Dedifferentiated amniotic fluid mesenchymal stem cell (primary cell): ENCODE data around the gene HEPHL1.
"Not testable (repeated sequence)": the region's sequence is repeated elsewhere in the genome, so short reads cannot be mapped to it uniquely, and the experiment has no call there.

ENCODE experiments used
- DNase-seq: peaks from one replicate; pipeline ENCODE4 v3.0.0-alpha.2; 2016; ENCODE audit errors: extremely low spot score

HEPHL1 gene

DNA sequence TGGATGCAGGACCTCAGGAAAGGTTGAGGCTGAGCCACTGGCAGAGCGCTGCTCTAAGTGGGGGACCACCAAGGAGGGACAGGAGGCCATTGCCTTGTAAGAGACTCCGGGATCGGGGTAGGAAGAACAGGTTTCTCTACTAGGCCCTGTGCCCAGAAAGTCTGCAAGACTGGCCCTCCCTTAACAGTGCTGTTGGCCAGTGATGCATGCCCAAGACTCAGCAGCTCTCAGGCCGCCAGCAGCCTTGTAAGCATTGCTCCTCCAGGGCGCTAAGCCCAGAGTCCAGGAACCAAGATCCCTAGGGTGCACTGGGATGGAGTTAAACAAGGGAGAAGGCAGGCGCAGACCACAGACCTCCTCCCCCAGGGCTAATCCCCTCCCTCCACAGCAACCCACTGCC, 68.2 kb downstream of the HEPHL1 start:
- DNase-seq: no peak

DNA sequence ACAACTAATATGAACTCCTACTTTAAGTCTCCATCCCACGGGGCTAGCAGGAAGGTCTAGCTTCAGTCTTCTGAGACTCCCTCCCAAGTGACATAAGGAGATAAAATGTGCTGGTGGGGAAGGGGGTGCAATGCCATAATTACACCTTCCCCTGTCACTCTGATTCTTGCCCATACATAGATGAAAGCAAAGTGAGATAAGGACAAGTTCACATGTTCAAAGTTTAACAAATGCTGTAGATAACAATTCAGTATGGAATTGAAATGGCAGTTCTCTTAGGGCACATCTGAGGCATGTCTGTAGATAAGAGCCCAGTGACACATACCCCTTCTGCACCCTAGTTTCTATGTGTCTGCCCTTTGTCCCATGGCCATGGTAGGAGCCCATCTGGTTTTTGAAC, 69.2 kb downstream of the HEPHL1 start:
- no peak for DNase-seq

DNA sequence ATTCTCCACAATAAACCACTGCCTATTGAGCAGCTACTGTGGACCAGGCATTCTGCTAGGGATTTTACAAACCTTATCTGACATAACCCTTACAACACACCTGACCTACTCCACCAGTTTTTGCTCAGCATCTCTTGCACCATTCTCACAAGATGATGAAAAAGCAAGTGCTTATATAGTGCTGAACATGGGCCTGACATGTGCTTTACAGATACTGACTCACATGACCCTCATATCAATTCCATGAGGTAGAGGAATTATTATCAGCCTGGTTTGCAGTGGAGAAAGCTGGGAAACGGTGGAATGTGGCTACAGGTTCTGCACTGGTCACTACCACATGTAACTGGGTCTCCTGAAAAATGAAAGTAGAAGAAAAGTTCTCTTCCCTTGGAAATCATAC, 69.9 kb downstream of the HEPHL1 start:
- DNase-seq: no peak

DNA sequence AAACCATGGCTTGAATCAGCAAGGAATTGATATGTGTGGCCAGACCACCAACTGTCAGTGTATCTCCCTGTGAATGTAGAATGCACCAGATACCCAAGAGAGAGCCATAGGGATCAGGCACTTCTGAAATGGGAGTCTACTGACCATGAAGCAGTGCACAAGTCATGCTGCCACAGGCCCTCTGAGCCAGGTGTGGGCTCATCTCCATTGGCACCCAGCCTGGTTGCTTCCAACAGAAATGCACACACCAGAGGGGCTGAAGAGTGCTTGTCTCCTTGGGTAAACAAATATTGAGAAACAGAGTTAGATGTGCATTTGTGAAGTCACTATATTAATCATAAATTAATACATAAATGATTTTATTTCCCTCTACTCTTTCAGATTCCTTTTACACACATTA, 79.1 kb downstream of the HEPHL1 start:
- DNase-seq: no peak

DNA sequence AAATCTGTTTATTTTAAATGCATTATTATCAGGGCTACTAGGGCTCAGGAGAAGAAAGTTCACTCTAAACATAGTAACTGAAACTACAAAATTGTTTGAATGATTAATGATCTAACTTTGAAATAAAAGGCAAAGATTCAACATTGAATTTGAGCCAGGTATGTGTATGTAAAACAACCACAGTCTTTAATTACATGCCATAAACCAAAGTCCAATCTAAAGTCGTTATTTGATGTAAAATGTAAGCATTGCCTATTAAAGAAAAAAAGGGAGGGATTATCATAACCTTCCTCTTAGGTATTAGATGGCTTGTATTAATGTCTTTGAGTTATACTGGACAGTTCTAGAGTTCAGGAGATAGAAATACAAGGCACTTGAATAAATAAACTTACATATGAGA, 82.3 kb downstream of the HEPHL1 start:
- DNase-seq: no peak

DNA sequence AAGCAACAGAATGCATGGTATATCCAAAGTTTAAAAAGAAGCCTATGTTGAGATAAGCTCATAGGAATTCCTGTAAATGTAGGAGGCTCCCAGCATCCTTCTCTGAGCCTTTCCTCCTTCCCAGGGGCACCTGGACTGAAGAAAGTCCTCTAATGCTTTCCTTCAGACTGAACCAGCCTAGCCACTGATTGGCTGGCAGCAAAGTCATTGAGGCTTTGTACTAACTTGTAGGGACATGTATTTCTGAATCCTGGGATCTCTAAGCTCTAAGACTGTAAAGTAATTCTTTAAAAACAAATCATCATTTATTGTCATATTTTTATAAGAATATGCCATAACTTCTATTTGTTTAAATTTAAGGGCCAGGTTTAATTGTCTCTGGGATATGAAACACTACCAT, 83.6 kb downstream of the HEPHL1 start:
- DNase-seq: no peak

DNA sequence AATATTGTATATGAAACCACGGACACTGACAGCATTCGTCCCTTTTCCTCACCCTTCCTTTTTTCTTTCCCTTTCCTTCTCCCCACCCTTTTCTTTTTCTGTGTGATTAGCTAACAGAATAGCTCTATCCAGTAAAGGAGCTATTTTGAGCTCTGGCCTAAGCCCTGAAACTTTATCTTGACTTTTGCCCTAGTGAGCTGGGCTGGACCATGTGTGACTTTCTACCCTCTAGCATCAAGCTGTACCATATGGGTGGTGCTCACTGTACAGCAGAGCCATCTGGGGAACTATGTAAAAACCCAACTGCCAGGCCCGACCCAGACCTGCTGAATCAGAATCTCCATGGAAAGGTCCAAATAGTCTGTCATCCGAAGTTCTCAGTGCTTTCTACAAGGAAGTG, 85.6 kb downstream of the HEPHL1 start:
- DNase-seq: no peak

DNA sequence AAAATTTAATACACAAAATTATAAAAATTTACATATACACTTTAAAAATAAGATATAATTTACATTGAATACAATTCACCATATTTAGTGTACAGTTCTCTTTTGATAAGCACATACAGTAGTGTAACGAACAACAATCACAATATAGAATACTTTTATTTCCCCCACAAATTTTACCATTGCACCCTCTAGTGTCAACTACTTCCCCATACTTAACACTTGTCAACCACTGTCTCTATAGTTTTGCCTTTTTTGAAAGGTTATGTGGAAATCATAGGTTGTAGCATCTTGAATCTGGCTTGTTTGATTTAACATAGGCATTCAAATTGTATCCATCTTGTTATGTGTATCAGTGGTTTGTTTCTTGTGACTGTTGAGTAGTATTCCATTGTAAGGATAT, 86.2 kb downstream of the HEPHL1 start:
- no peak for DNase-seq

DNA sequence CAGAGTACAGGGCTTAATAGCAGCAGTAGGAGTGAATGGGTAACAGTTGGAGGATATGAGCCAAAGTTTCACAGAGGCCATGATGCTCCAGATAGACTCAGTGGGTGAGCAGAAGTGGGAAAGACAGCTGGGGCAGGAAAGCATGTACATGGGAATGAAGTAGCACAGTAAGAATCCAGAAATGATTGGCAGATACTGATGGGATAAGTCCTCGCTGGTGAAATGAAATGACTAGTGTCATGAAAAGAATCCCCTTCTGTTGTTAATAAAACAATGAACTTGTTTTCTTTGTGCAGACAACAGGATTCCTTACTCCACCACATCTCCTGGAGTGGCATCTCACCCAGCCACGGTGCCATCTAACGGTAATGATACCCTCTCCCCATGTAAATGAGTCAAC, 90.1 kb downstream of the HEPHL1 start:
- DNase-seq: no peak

DNA sequence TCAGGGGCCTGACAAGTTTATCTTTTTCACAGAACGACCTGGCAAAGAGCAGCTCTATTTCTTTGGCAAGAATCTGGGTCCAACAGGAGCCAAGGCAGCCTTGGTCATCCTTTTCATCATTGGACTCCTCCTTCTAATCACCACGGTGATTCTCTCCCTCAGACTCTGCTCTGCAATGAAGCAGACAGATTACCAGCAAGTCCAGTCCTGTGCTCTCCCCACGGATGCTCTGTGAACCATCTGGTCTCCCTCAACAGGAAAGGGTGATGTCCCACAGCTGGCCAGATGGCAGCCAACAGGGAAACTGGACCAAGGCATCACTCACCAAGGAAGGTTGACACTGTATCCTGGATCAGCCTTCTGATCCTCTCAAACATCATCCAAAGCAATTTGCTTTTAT, 90.5 kb downstream of the HEPHL1 start:
- no peak for DNase-seq

DNA sequence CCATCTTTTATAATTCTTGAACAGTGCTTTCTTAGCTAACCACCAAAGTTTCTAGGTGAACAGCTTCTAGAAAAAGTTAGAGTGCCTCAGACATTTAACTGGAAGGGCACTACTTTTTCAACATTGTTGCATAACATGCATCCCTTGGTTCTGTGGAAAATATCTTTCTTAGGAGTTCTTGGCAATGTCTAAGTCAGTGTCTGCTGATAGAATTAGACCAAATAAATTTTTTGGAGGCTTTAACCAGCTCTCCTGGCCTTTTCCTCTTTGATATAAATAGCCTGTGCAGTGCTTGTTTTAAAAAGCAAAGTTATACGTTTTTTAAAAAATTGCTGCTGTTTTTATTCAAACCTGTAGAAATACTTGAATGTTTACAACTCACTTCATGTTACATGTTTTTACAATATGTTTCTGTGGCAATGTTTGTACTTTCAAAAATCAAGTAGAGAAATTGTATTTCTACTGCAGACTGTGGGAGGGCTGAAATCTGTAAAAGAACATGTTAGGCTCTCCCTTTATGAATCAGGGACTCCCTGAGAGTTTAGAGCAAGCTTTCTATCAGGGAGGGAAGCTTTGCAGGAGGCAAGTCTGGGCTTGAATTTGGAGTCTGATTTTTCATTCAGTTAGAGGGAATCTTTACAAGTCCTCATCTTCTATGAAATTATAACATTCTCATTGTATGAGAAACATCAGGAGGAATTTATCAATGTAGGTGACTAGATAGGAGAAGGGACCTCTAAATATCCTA, 91.2 kb downstream of the HEPHL1 start:
- no peak for DNase-seq

DNA sequence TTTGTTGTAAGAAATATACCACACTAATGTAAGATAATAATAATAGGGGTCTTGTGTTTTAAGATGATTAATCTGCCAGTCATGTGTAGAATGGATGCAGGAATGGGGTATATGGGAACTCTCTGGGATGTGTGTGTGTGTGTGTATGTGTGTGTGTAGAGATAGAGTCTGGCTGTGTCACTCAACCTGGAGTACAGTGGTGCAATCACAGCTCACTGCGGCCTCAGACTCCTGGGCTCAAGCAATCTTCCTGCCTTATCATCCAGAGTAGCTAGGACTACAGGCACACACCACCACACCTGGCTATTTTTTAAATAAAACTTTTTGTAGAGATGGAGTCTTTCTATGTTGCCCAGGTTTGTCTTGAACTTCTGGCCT, 96.0 kb downstream of the HEPHL1 start:
- DNase-seq: no peak

DNA sequence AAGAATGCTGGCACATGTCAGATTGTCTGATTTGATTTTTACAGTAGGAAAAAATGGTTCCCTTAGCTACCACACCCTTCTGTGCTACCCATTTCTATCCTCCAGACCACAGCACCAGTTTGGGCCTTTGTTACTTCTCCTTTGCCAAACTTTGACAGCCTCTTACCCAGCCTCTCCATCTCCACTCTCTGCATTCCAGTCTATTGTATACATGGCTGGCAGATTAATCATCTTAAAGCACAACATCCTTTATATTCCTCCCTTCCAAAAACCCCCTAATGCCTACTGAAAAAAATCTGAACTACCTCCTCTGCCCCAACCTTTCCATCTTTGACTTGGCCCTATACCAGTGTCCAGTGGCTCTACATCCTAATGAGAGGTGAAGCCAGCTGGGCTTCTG, 96.7 kb downstream of the HEPHL1 start:
- no peak for DNase-seq

DNA sequence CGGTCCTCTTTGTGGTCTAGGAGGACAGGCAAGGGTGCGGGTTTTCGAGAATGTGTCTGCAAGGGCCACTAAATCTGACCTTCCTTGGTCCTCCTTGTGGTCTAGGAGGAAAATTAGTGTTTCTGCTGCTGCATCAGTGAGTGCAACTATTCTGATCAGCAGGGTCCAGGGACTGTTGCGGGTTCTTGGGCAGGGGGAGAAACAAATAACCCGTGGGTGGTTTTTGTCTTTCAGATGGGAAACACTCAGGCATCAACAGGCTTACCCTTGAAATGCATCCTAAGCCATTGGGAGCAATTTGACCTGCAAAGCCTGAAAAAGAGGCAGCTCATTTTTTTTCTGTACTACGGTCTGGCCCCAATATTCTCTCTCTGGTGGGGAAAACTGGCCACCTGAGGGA, 98.5 kb downstream of the HEPHL1 start:
- DNase-seq: not testable (repeated sequence)

DNA sequence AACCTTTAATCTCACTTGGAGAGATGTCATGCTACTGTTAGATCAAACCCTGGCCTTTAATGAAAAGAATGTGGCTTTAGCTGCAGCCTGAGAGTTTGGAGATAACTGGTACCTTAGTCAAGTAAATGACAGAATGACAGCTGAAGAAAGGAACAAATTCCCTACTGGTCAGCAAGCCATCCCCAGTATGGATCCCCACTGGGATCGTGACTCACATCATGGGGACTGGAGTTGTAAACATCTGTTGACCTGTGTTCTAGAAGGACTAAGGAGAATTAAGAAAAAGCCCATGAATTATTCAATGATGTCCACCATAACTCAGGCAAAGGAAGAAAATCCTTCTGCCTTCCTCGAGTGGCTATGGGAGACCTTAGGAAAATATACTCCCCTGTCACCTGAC, 99.4 kb downstream of the HEPHL1 start:
- not testable (repeated sequence) for DNase-seq

DNA sequence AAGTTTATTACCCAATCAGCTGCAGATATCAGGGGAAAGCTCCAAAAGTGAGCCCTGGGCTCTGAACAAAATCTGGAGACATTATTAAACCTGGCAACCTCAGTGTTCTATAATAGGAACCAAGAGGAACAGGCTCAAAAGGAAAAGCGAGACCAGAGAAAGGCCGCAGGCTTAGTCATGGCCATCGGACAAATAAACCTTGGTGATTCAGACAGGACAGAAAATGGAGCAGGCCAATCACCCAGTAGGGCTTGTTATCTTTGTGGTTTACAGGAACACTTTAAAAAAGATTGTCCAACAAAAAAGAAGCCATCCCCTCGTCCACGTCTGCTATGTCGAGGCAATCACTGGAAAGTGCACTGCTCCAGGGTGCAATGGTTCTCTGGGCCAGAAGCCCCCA, 99.8 kb downstream of the HEPHL1 start:
- no peak for DNase-seq

DNA sequence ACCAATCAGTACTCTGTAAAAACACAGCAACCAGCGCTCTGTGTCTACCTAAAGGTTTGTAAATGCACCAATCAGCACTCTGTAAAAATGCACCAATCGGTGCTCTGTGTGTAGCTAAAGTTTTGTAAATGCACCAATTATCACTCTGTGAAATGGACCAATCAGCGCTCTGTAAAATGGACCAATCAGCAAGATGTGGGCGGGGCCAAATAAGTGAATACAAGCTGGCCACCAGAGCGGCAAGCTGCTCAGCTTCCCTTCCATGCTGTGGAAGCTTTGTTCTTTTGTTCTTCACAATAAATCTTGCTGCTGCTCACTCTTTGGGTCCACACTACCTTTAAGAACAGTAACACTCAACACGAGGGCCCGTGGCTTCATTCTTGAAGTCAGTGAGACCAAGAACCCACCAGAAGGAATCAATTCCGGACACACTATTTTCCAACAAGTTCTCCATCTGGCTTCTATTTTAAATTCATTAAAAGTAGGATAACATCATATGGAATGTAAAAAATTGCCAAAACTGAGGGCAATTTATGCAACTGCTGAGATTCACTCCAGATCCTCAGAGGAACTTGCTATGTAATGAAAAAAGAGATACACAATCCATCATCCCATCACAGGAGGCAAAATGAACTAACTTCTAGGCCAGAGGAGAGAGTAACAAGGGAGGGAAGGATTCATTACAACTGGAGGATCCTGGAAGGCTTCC, 104.4 kb downstream of the HEPHL1 start:
- no peak for DNase-seq

DNA sequence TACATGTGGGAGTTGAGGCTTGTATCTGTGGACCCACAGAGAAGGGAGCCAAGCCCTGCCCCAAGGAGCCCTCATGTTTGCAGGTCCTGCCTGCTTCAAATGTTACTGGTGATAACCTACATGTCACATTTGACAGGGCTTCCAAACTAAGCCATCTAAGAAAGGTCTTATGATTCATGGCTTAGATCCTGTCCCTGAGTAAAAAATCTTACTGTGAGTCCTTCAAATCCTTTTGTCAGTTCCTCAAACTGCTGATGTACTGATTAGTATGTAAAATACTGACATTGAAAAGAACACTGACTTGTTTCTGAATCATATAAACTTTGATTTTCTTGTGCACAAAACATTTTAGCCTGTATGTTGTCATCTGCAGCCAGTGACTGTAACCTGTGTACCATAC, 106.5 kb downstream of the HEPHL1 start:
- no peak for DNase-seq

DNA sequence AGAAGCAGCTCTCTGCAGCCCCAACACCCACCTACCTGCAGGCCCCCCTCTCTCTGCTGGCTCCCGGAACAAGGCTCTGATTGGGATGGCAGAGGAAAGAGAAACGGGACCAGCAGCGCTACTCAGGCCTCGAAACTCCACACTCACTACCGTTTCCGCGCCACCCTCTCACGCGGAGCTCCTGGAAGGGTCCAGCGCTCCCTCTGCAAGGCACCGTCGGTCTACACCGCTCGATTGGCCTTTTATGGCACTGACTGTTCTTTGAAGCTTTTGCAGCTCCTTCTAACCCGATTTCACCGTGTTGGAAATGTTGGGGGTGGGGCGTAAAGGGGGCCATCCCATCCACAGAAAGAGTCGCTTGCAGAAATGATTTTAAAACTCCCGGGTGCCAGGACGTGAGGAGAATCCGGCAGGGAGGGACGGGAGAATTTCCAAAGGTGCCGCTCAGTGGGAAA, 107.2 kb downstream of the HEPHL1 start:
- no peak for DNase-seq

DNA sequence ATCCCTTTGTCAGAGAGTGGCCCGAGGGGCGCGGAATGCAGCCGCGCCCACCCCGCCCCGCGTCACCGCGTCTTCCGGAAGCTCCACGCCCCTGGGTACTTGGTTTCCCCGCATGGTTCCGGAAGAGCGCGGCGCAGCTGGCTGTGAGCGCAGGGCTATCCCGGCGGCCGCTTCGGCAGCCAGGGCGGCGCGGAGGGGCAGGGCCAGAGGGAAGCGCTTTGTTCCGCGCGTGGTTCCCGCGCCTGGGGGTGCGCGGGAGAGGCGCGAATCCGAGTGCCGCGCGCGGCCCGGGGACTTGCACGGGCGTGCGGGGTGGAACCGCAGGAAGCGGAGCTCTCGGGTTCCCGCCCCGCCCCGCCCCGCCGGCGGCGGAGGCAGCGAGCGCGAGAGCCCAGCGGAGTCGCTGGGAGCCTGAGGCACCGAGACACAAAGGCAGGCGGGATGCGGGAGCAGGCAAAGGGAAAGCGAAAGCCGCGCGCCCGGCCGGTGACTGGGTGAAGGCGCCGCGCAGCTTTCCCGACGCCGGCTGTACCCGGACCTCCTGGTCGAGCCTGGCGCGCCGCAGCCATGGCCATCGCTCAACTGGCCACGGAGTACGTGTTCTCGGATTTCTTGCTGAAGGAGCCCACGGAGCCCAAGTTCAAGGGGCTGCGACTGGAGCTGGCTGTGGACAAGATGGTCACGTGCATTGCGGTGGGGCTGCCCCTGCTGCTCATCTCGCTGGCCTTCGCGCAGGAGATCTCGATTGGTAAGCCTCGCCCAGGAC, 107.8 kb downstream of the HEPHL1 start, which contains the start of gene PANX1:
Gene PANX1 (plus strand): TSS at position 96 of the 766 bp plus-strand sequence. CDS start 472 bp downstream, at position 568.
- peak; percentile 75 for DNase-seq

DNA sequence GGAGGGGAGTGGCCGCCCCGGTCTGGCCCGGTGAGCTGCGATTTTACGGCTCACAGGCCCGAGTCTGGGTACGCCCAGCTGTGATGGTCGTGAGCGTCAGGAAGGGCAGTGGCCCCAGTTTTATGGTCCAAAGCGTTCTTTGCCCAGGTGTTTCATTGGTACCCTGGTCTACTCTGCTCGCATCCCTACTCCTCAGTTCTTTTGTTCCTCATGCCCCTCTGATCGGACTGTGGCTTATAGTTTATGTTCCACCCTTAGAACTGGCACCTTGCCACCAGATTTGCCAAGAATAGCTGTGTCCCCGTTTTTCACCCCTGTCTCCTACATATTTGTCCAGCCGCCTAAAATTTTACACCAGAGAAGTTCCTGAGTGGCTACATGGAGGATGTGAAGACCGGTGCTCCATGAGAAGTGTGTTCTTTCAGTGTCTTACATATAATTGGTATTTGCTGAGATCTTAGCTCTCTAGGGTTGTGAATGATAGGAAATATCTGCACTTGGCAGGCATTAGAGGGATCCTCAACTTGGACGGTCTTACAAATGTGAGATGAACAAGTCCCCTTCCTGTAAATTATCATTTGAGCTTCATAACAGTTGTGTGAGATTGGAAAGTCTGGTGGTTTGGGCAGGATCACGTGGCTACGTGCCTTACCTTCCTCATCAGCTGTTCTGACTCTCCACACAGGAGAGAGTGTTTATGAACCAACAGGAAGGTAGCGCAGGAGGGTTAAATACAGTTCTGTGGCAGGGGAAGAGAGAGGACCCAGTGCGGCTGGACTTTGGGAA, 108.6 kb downstream of the HEPHL1 start:
- DNase-seq: no peak
